ENCODE data around the gene ZNF446.
A peak's percentile ranks its signal among the peaks of the same experiment; 100 is the strongest.
"Not testable (repeated sequence)": the region's sequence is repeated elsewhere in the genome, so short reads cannot be mapped to it uniquely, and the experiment has no call there.

Gene ZNF446

GRCh38 chr19:58470837-58471543 is 5.2 kb upstream of the ZNF446 start:
- FAIRE-seq = not testable (repeated sequence)

GRCh38 chr19:58471736-58472135 is 4.4 kb upstream of the ZNF446 start:
- FAIRE-seq = no peak

- FAIRE-seq = no peak
These were observed 2.4 kb upstream of the ZNF446 start for GRCh38 chr19:58473775-58474174.

GRCh38 chr19:58474291-58474996 is 1.7 kb upstream of the ZNF446 start:
- no peak for FAIRE-seq

- FAIRE-seq = no peak
These were observed 997 bp upstream of the ZNF446 start for GRCh38 chr19:58474997-58475713.

GRCh38 chr19:58476498-58477015 is 405 bp downstream of the ZNF446 start:
- FAIRE-seq = no peak

- FAIRE-seq = no peak
These were observed 978 bp downstream of the ZNF446 start for GRCh38 chr19:58477130-58477529.

- no peak for FAIRE-seq
These were observed 1.7 kb downstream of the ZNF446 start for GRCh38 chr19:58477871-58478270.

- no peak for FAIRE-seq
These were observed 3.2 kb downstream of the ZNF446 start for GRCh38 chr19:58479303-58479702.

GRCh38 chr19:58479736-58480480 is 3.8 kb downstream of the ZNF446 start:
- FAIRE-seq = no peak

GRCh38 chr19:58480481-58480830 is 4.3 kb downstream of the ZNF446 start:
- no peak for FAIRE-seq

GRCh38 chr19:58480831-58481230 is 4.7 kb downstream of the ZNF446 start:
- FAIRE-seq = no peak

GRCh38 chr19:58482372-58482771 is 6.2 kb downstream of the ZNF446 start:
- FAIRE-seq = no peak

GRCh38 chr19:58483776-58484175 is 7.6 kb downstream of the ZNF446 start:
- no peak for FAIRE-seq

GRCh38 chr19:58484349-58484748 is 8.2 kb downstream of the ZNF446 start:
- not testable (repeated sequence) for FAIRE-seq

- no peak for FAIRE-seq
These were observed 15.2 kb downstream of the ZNF446 start for GRCh38 chr19:58491393-58491792.

GRCh38 chr19:58492265-58492664 is 16.1 kb downstream of the ZNF446 start:
- no peak for FAIRE-seq

GRCh38 chr19:58497634-58498170 is 21.6 kb downstream of the ZNF446 start:
- FAIRE-seq = no peak

GRCh38 chr19:58498316-58499020 is 22.3 kb downstream of the ZNF446 start:
- no peak for FAIRE-seq

- peak; percentile 55 for FAIRE-seq
These were observed 23.1 kb downstream of the ZNF446 start for GRCh38 chr19:58499021-58499927.

- no peak for FAIRE-seq
These were observed 24.1 kb downstream of the ZNF446 start for GRCh38 chr19:58500242-58500641.
